Gastrocnemius medialis (tissue), 4 donors: ENCODE measurements around the gene MTHFS. TPM values are rescaled to one million over a fixed set of nuclear protein-coding genes. Genes with fewer than 3 reads are reported as not detected.
"Not testable (repeated sequence)": the region's sequence is repeated elsewhere in the genome, so short reads cannot be mapped to it uniquely, and the experiment has no call there.

Experiments used
- ATAC-seq, 2 donors: fragments of 150-250 bp; one replicate each; pipeline ENCODE4 v1.9.1; 2016
- DNase-seq, 2 donors: peaks; one replicate each; pipeline ENCODE4 v3.0.0-alpha.2; 2019
- H3K27ac ChIP-seq, 4 donors: fragments of 200-600 bp; sonication (generic); 1 replicate in 1 of 4; 2 replicates in 3 of 4; pipeline ENCODE4 v1.5.1; 2016 to 2018; ENCODE audit warnings: mild to moderate bottlenecking in 2 of 4, moderate library complexity in 1 of 4
- H3K27me3 ChIP-seq, 3 donors: fragments of 200-600 bp; sonication (generic) in 2 of 3; 1 replicate in 1 of 3; 2 replicates in 2 of 3; pipeline versions ENCODE4 v1.5.1 to v1.6.0; 2016 to 2019; ENCODE audit warnings: mild to moderate bottlenecking in 1 of 3, moderate library complexity in 1 of 3
- H3K36me3 ChIP-seq, 2 donors: fragments of 200-600 bp; sonication (generic) in 1 of 2; one replicate each; pipeline ENCODE4 v1.5.1; 2017 to 2018
- H3K4me1 ChIP-seq, 2 donors: fragments of 200-600 bp; sonication (generic) in 1 of 2; one replicate each; pipeline ENCODE4 v1.5.1; 2016 to 2017; ENCODE audit warnings: mild to moderate bottlenecking in 2 of 2
- H3K4me3 ChIP-seq, 4 donors: fragments of 200-600 bp; sonication (generic) in 3 of 4; 1 replicate in 1 of 4; 2 replicates in 3 of 4; pipeline ENCODE4 v1.5.1; 2016 to 2019; ENCODE audit warnings: mild to moderate bottlenecking in 2 of 4
- H3K9me3 ChIP-seq, 3 donors: fragments of 200-600 bp; sonication (generic) in 2 of 3; 1 replicate in 1 of 3; 2 replicates in 2 of 3; pipeline ENCODE4 v1.5.1; 2016 to 2019
- CTCF ChIP-seq, 5 experiments: fragments of 450-650 bp in 3 of 5; fragments of 200-600 bp in 2 of 5; sonication (generic) in 2 of 5; IDR thresholded peaks in 4 of 5; conservative IDR thresholded peaks in 1 of 5; 1 replicate in 4 of 5; 2 replicates in 1 of 5; pipeline ENCODE4 v1.5.1; 2016 to 2019; ENCODE audit warnings: antibody characterized with exemption in 5 of 5, mild to moderate bottlenecking in 3 of 5, moderate library complexity in 3 of 5
- POLR2A ChIP-seq, 2 donors: fragments of 450-650 bp; IDR thresholded peaks; one replicate each; pipeline ENCODE4 v1.6.1; 2017; ENCODE audit warnings: antibody characterized with exemption in 2 of 2, mild to moderate bottlenecking in 2 of 2, moderate library complexity in 2 of 2
- in situ Hi-C, 4 donors: fragments of 200-750 bp; cut with MboI; loops; one replicate each; pipeline versions ENCODE4 v1.15.0 to v1.8.0; 2017; ENCODE audit warnings: low sequenced_read_pairs in 4 of 4
- intact Hi-C: fragments of 100-400 bp; cut with DNase I; formaldehyde crosslinking; loops from one replicate; pipeline ENCODE4 v1.15.1; 2023; ENCODE audit warnings: low total_unique reads
- total RNA-seq, 4 donors: library from RNA; depleted of rRNA; stranded (reverse); fragments of >200 nt; gene quantifications; one replicate each; pipeline versions ENCODE4 v1.1.0 to v1.2.3, GENCODE V29; 2016

MTHFS gene
- total RNA-seq, 4 donors from 2014 or later: 7.0 to 16.7 (median 14.6) TPM

- DNase-seq: no peak
- Histone ChIP-seq H3K36me3 (no peaks in the 10 kb centered on the region), H3K27ac (no peak overlapping the region), H3K9me3 (no peaks in the 10 kb centered on the region), H3K4me1 (no peaks in the 10 kb centered on the region), H3K4me3 (no peak overlapping the region), H3K27me3 (no peaks in the 10 kb centered on the region)
- no peak for ATAC-seq
- in situ Hi-C loops (loop anchor here in 2 of 4 donors (10.0 to 25.0 kb wide), 2 partner anchors 91 to 258 kb away; partner anchors contain the start of gene FAH (in 2 of the 2)), intact Hi-C loops (no loop called here)
- TF ChIP-seq CTCF (IDR thresholded peaks at IDR 0.05 in 4 of 5, conservative IDR thresholded peaks at IDR 0.05 in 1 of 5) (no peak), POLR2A (IDR thresholded peaks at IDR 0.05) (no peak)
These were observed 7.5 kb upstream of the MTHFS start for GRCh38 chr15:79904271-79904670.

- ATAC-seq (no peak), DNase-seq (no peak)
- Histone ChIP-seq H3K36me3 (no peaks in the 10 kb centered on the region), H3K9me3 (no peaks in the 10 kb centered on the region), H3K4me1 (no peaks in the 10 kb centered on the region), H3K4me3 (no peak overlapping the region), H3K27me3 (no peaks in the 10 kb centered on the region), H3K27ac (no peak overlapping the region)
- TF ChIP-seq CTCF (IDR thresholded peaks at IDR 0.05 in 4 of 5, conservative IDR thresholded peaks at IDR 0.05 in 1 of 5): no peak
- TF ChIP-seq POLR2A (IDR thresholded peaks at IDR 0.05): no peak
- in situ Hi-C loops: loop anchor here in 2 of 4 donors (10.0 to 25.0 kb wide), 2 partner anchors 91 to 259 kb away; partner anchors contain the start of gene FAH (in 2 of the 2)
- intact Hi-C loops: no loop called here
These were observed 6.8 kb upstream of the MTHFS start for GRCh38 chr15:79903626-79904025.

- in situ Hi-C loops: loop anchor here in 2 of 4 donors (10.0 to 25.0 kb wide), 2 partner anchors 92 to 259 kb away; partner anchors contain the start of gene FAH (in 2 of the 2)
- H3K36me3 ChIP-seq: no peaks in the 10 kb centered on the region
- no peak for TF ChIP-seq POLR2A (IDR thresholded peaks at IDR 0.05)
- TF ChIP-seq CTCF (IDR thresholded peaks at IDR 0.05 in 4 of 5, conservative IDR thresholded peaks at IDR 0.05 in 1 of 5): no peak
- intact Hi-C loops: no loop called here
- no peak overlapping the region for H3K4me3 ChIP-seq
- ATAC-seq (no peak), DNase-seq (no peak)
- H3K4me1 ChIP-seq: no peaks in the 10 kb centered on the region
- no peaks in the 10 kb centered on the region for H3K27me3 ChIP-seq
- no peaks in the 10 kb centered on the region for H3K9me3 ChIP-seq
- H3K27ac ChIP-seq: no peak overlapping the region
These were observed 6.3 kb upstream of the MTHFS start for GRCh38 chr15:79903144-79903543.

- H3K4me1 ChIP-seq: peaks cover 0 to 5% of the 10 kb centered on the region in 2 donors
- DNase-seq (no peak), ATAC-seq (no peak)
- intact Hi-C loops (no loop called here), in situ Hi-C loops (loop anchor here in 2 of 4 donors (10.0 to 25.0 kb wide), 2 partner anchors 93 to 260 kb away; partner anchors contain the start of gene FAH (in 2 of the 2))
- no peak for TF ChIP-seq CTCF (IDR thresholded peaks at IDR 0.05 in 4 of 5, conservative IDR thresholded peaks at IDR 0.05 in 1 of 5)
- no peak for TF ChIP-seq POLR2A (IDR thresholded peaks at IDR 0.05)
- no peaks in the 10 kb centered on the region for H3K9me3 ChIP-seq
- no peak overlapping the region for H3K27ac ChIP-seq
- no peaks in the 10 kb centered on the region for H3K36me3 ChIP-seq
- H3K27me3 ChIP-seq: no peaks in the 10 kb centered on the region
- H3K4me3 ChIP-seq: no peak overlapping the region
These were observed 5.1 kb upstream of the MTHFS start for GRCh38 chr15:79901958-79902357.

GRCh38 chr15:79900818-79901378 is 4.1 kb upstream of the MTHFS start:
- H3K27me3 ChIP-seq, H3K4me1 ChIP-seq, H3K4me3 ChIP-seq, intact Hi-C loops, H3K36me3 ChIP-seq, H3K27ac ChIP-seq, ATAC-seq, DNase-seq, H3K9me3 ChIP-seq: not testable (repeated sequence)
- in situ Hi-C loops: loop anchor here in 2 of 4 donors (10.0 to 25.0 kb wide), 2 partner anchors 94 to 261 kb away; partner anchors contain the start of gene FAH (in 2 of the 2)
